Smooth muscle cell (in vitro differentiated cells): ENCODE data around the gene MED15. TPM values are rescaled to one million over a fixed set of nuclear protein-coding genes. Genes with fewer than 3 reads are reported as not detected.

ENCODE experiments used
- DNase-seq: peaks from one replicate; lab custom pipeline; 2025; ENCODE audit not compliant: unreplicated experiment; lab: John Stamatoyannopoulos, UW
- H2AFZ ChIP-seq: fragments of 200-600 bp; sonication (generic); 2 replicates; pipeline ENCODE4 v1.6.0; 2016; ENCODE audit warnings: antibody characterized with exemption, low read depth, mild to moderate bottlenecking
- H3F3A ChIP-seq: fragments of 200-600 bp; sonication (generic); 2 replicates; pipeline ENCODE4 v1.6.0; 2017; ENCODE audit warnings: antibody characterized with exemption, low read depth
- H3K27ac ChIP-seq: fragments of 200-600 bp; sonication (generic); 2 replicates; pipeline ENCODE4 v1.5.1; 2016; ENCODE audit warnings: low read depth, mild to moderate bottlenecking
- H3K27me3 ChIP-seq: fragments of 200-600 bp; sonication (generic); 2 replicates; pipeline ENCODE4 v1.6.1; 2016; ENCODE audit warnings: low read depth, mild to moderate bottlenecking
- H3K36me3 ChIP-seq: fragments of 200-600 bp; sonication (generic); 2 replicates; pipeline ENCODE4 v1.5.1; 2016; ENCODE audit warnings: low read depth
- H3K4me1 ChIP-seq: fragments of 200-600 bp; sonication (generic); 2 replicates; pipeline ENCODE4 v1.5.1; 2016; ENCODE audit warnings: low read depth
- H3K4me2 ChIP-seq: fragments of 200-600 bp; sonication (generic); 2 replicates; pipeline ENCODE4 v1.6.0; 2016; ENCODE audit warnings: mild to moderate bottlenecking
- H3K4me3 ChIP-seq: fragments of 200-600 bp; sonication (generic); 2 replicates; pipeline ENCODE4 v1.5.1; 2016; ENCODE audit warnings: mild to moderate bottlenecking
- H3K79me2 ChIP-seq: fragments of 200-600 bp; sonication (generic); 2 replicates; pipeline ENCODE4 v1.6.0; 2016; ENCODE audit warnings: low read depth, mild to moderate bottlenecking
- H3K9ac ChIP-seq: fragments of 200-600 bp; sonication (generic); 2 replicates; pipeline ENCODE4 v1.6.0; 2016; ENCODE audit warnings: low read depth
- H3K9me3 ChIP-seq: fragments of 200-600 bp; sonication (generic); replicated peaks from 2 replicates; pipeline ENCODE4 v1.5.1; 2016; ENCODE audit warnings: low read depth
- H4K20me1 ChIP-seq: fragments of 200-600 bp; sonication (generic); 2 replicates; pipeline ENCODE4 v1.6.0; 2016; ENCODE audit warnings: low read depth
- CTCF ChIP-seq: fragments of 200-600 bp; sonication (generic); IDR thresholded peaks from 2 replicates; pipeline ENCODE4 v1.5.1; 2017; ENCODE audit warnings: borderline replicate concordance, mild to moderate bottlenecking, antibody characterized with exemption; ENCODE audit not compliant: insufficient read depth, poor library complexity, severe bottlenecking
- WGBS: methylation state at CpG from one replicate; pipeline ENCODE4 v1.1.7; 2016; ENCODE audit warnings: low lambda C conversion rate; 5-methylcytosine and 5-hydroxymethylcytosine counted together
- polyA plus RNA-seq: library from polyadenylated mRNA; unstranded; fragments of >200 nt; fragmentation: Nextera tagmentation; extraction: Ambion mirVana; gene quantifications from 2 replicates; pipeline ENCODE4 v1.2.1, GENCODE V29; 2016
- total RNA-seq: library from RNA; depleted of rRNA; stranded (reverse); fragments of >200 nt; gene quantifications from 2 replicates; pipeline ENCODE4 v1.2.3, GENCODE V29; 2014

MED15 gene
- total and polyA plus RNA-seq, 2 experiments from 2014 or later, result 25.3 to 70.5 TPM

GRCh38 chr22:20459862-20460261 lies 47.5 kb upstream of the MED15 start:
- Histone ChIP-seq H3F3A (no peaks in the 10 kb centered on the region), H2AFZ (no peak overlapping the region), H3K4me3 (no peak overlapping the region), H3K27ac (no peak overlapping the region), H3K9me3 (no peaks in the 10 kb centered on the region), H3K4me2 (no peak overlapping the region), H4K20me1 (no peaks in the 10 kb centered on the region), H3K4me1 (no peaks in the 10 kb centered on the region), H3K79me2 (no peaks in the 10 kb centered on the region), H3K36me3 (no peaks in the 10 kb centered on the region), H3K27me3 (no peaks in the 10 kb centered on the region), H3K9ac (no peak overlapping the region)
- no peak for DNase-seq
- no peak for TF ChIP-seq CTCF
- whole genome bisulfite sequencing, result 98% methylated on average over 4 of the region's 4 CpGs

GRCh38 chr22:20463324-20464095 lies 43.9 kb upstream of the MED15 start:
- H3K4me3 ChIP-seq, result no peak overlapping the region
- no peaks in the 10 kb centered on the region for H3F3A ChIP-seq
- no peaks in the 10 kb centered on the region for H3K36me3 ChIP-seq
- no peaks in the 10 kb centered on the region for H3K79me2 ChIP-seq
- H3K9ac ChIP-seq, result no peak overlapping the region
- H2AFZ ChIP-seq, result no peak overlapping the region
- H3K9me3 ChIP-seq, result no peaks in the 10 kb centered on the region
- 79% methylated on average over 2 of the region's 2 CpGs for WGBS
- no peak overlapping the region for H3K4me2 ChIP-seq
- TF ChIP-seq CTCF, result no peak
- no peaks in the 10 kb centered on the region for H3K4me1 ChIP-seq
- H4K20me1 ChIP-seq, result no peaks in the 10 kb centered on the region
- H3K27ac ChIP-seq, result no peak overlapping the region
- no peaks in the 10 kb centered on the region for H3K27me3 ChIP-seq
- DNase-seq, result no peak

GRCh38 chr22:20464096-20464614 lies 43.3 kb upstream of the MED15 start:
- H3K9ac ChIP-seq, result no peak overlapping the region
- 97% methylated on average over 11 of the region's 11 CpGs for WGBS
- TF ChIP-seq CTCF, result no peak

More at GRCh38 chr22:20464096-20464614, 43.3 kb upstream of the MED15 start:
- Histone ChIP-seq H3K4me2 (no peak overlapping the region), H3K4me1 (no peaks in the 10 kb centered on the region), H3K27ac (no peak overlapping the region), H3K4me3 (no peak overlapping the region), H3K27me3 (no peaks in the 10 kb centered on the region), H3K36me3 (no peaks in the 10 kb centered on the region), H3K9me3 (no peaks in the 10 kb centered on the region), H2AFZ (no peak overlapping the region), H3K79me2 (no peaks in the 10 kb centered on the region), H3F3A (no peaks in the 10 kb centered on the region), H4K20me1 (no peaks in the 10 kb centered on the region)
- no peak for DNase-seq
